B cell (primary cell): ENCODE results near the gene PIK3R3.

ENCODE experiments used
- CTCF ChIP-seq: fragments of 200-600 bp; IDR thresholded peaks from one replicate; pipeline ENCODE4 v1.8.0; 2022; ENCODE audit warnings: antibody characterized with exemption, mild to moderate bottlenecking
- EZH2 ChIP-seq: IDR thresholded peaks from 2 replicates; pipeline ENCODE4 v1.6.1; 2012; ENCODE audit warnings: borderline replicate concordance, low read depth, mild to moderate bottlenecking, moderate library complexity, low read length; ENCODE audit not compliant: insufficient read depth, poor library complexity, severe bottlenecking

DNA sequence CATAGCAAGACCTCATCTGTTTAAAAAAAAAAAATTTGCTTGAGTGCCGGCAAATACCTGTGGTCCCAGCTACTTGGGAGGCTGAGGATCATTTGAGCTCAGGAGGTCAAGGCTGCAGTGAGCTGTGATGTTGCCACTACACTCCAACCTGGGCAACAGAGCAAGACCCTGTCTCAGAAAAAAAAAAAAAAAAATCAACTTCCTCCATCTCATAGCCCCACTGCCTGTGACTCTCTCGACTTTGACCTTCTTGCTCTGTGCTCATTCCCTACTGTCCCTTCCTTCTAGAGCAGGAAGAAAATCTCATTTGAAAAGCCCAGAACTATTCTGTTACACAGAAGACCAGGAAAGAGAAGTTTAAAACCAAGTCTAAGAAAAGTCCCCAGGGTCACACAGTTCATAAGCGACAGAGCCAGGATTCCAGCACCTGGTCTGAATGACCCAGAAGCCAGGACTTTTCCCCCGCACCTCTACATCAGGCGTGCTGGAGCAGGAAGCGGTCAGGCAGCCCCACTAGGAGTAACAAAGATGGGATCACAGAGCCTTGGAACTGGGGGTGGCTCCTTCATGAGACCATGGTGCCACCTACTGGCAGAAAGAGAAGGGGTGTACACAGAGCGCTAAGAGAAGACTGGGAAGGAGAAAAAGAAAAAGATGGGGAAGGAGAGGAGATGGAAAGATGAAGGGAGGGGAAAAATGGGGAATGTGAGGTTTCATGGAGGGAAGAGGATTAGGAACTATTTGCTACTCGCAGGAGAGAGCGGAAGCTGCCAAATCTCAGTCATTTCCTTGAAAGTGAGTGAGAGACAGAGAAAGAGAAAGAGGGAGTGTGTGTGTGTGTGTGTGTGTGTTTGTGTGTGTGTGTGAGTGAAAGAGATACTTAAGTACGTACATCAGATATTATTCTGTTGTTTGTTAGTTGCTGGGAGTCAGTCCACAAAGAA is 47.0 kb upstream of the PIK3R3 start:
- TF ChIP-seq CTCF, result peak; percentile 94
- no peak for TF ChIP-seq EZH2
